ENCODE results near the gene CATSPERZ.

CATSPERZ gene

GRCh38 chr11:64349025-64349387 lies 48.8 kb downstream of the CATSPERZ start:
- H3K9me3 ChIP-seq (ENCODE audit: control insufficient read depth in 5 of 5, low read length in 5 of 5) = no peaks in the 10 kb centered on the region
- no peak overlapping the region for H3K4me3 ChIP-seq (ENCODE audit: low read depth in 1 of 5, low read length in 5 of 5)
- H3K4me1 ChIP-seq (ENCODE audit: control insufficient read depth in 5 of 5, insufficient read depth in 5 of 5, low read length in 5 of 5) = peaks cover 0 to 9% (median 3%) of the 10 kb centered on the region in 5 donors
- no peak overlapping the region for H3K9ac ChIP-seq (ENCODE audit: low read length in 5 of 5)
- no peaks in the 10 kb centered on the region for H3K27me3 ChIP-seq (ENCODE audit: control insufficient read depth in 5 of 5, insufficient read depth in 4 of 5, low read length in 5 of 5)
- H3K27ac ChIP-seq (ENCODE audit: low read depth, low read length) = no peak overlapping the region
- H3K36me3 ChIP-seq (ENCODE audit: control insufficient read depth in 5 of 5, insufficient read depth in 5 of 5, low read length in 5 of 5) = peaks cover 0 to 4% (median 0%) of the 10 kb centered on the region in 5 donors

DNA sequence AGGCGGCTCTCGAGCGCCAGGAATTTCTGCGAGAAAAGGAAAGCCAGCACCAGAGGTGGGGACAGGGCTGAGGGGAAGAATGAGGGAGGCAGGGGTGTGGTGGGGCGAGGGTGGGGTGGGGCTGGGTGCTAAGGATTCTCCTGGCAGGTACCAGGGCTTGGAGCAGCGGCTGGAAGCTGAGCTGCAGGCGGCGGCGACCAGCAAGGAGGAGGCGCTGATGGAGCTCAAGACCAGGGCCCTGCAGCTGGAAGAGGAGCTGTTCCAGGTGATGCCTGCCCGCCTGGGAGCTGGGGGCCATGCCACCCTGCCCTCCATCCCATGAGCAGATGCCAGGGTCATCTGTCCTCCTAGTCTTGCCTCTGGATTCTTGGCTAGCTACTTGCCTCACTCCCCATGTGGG lies 49.2 kb downstream of the CATSPERZ start:
- H3K36me3 ChIP-seq (ENCODE audit: control insufficient read depth in 5 of 5, insufficient read depth in 5 of 5, low read length in 5 of 5) = peaks cover 0 to 4% (median 0%) of the 10 kb centered on the region in 5 donors
- no peak overlapping the region for H3K9ac ChIP-seq (ENCODE audit: low read length in 5 of 5)
- peaks cover 0 to 9% (median 3%) of the 10 kb centered on the region in 5 donors for H3K4me1 ChIP-seq (ENCODE audit: control insufficient read depth in 5 of 5, insufficient read depth in 5 of 5, low read length in 5 of 5)
- H3K9me3 ChIP-seq (ENCODE audit: control insufficient read depth in 5 of 5, low read length in 5 of 5) = no peaks in the 10 kb centered on the region
- H3K27me3 ChIP-seq (ENCODE audit: control insufficient read depth in 5 of 5, insufficient read depth in 4 of 5, low read length in 5 of 5) = no peaks in the 10 kb centered on the region
- H3K27ac ChIP-seq (ENCODE audit: low read depth, low read length) = no peak overlapping the region
- H3K4me3 ChIP-seq (ENCODE audit: low read depth in 1 of 5, low read length in 5 of 5) = no peak overlapping the region

GRCh38 chr11:64351136-64351631 lies 51.0 kb downstream of the CATSPERZ start:
- Histone ChIP-seq H3K27ac (ENCODE audit: low read depth, low read length) (no peak overlapping the region), H3K9me3 (ENCODE audit: control insufficient read depth in 5 of 5, low read length in 5 of 5) (no peaks in the 10 kb centered on the region), H3K9ac (ENCODE audit: low read length in 5 of 5) (no peak overlapping the region), H3K36me3 (ENCODE audit: control insufficient read depth in 5 of 5, insufficient read depth in 5 of 5, low read length in 5 of 5) (no peaks in the 10 kb centered on the region), H3K4me3 (ENCODE audit: low read depth in 1 of 5, low read length in 5 of 5) (no peak overlapping the region), H3K27me3 (ENCODE audit: control insufficient read depth in 5 of 5, insufficient read depth in 4 of 5, low read length in 5 of 5) (no peaks in the 10 kb centered on the region), H3K4me1 (ENCODE audit: control insufficient read depth in 5 of 5, insufficient read depth in 5 of 5, low read length in 5 of 5) (peaks cover 0 to 21% (median 16%) of the 10 kb centered on the region in 5 donors)

GRCh38 chr11:64352099-64352994 lies 52.2 kb downstream of the CATSPERZ start:
- no peaks in the 10 kb centered on the region for H3K36me3 ChIP-seq (ENCODE audit: control insufficient read depth in 5 of 5, insufficient read depth in 5 of 5, low read length in 5 of 5)
- no peak overlapping the region for H3K9ac ChIP-seq (ENCODE audit: low read length in 5 of 5)
- no peak overlapping the region for H3K4me3 ChIP-seq (ENCODE audit: low read depth in 1 of 5, low read length in 5 of 5)
- H3K9me3 ChIP-seq (ENCODE audit: control insufficient read depth in 5 of 5, low read length in 5 of 5) = no peaks in the 10 kb centered on the region
- no peaks in the 10 kb centered on the region for H3K27me3 ChIP-seq (ENCODE audit: control insufficient read depth in 5 of 5, insufficient read depth in 4 of 5, low read length in 5 of 5)
- no peak overlapping the region for H3K27ac ChIP-seq (ENCODE audit: low read depth, low read length)
- peaks cover 2 to 21% (median 19%) of the 10 kb centered on the region in 5 donors for H3K4me1 ChIP-seq (ENCODE audit: control insufficient read depth in 5 of 5, insufficient read depth in 5 of 5, low read length in 5 of 5)

GRCh38 chr11:64352995-64353714 lies 53.0 kb downstream of the CATSPERZ start:
- Histone ChIP-seq H3K9me3 (ENCODE audit: control insufficient read depth in 5 of 5, low read length in 5 of 5) (no peaks in the 10 kb centered on the region), H3K36me3 (ENCODE audit: control insufficient read depth in 5 of 5, insufficient read depth in 5 of 5, low read length in 5 of 5) (no peaks in the 10 kb centered on the region), H3K4me1 (ENCODE audit: control insufficient read depth in 5 of 5, insufficient read depth in 5 of 5, low read length in 5 of 5) (peaks cover 2 to 26% (median 22%) of the 10 kb centered on the region in 5 donors), H3K27me3 (ENCODE audit: control insufficient read depth in 5 of 5, insufficient read depth in 4 of 5, low read length in 5 of 5) (no peaks in the 10 kb centered on the region), H3K27ac (ENCODE audit: low read depth, low read length) (no peak overlapping the region), H3K4me3 (ENCODE audit: low read depth in 1 of 5, low read length in 5 of 5) (no peak overlapping the region), H3K9ac (ENCODE audit: low read length in 5 of 5) (no peak overlapping the region)

DNA sequence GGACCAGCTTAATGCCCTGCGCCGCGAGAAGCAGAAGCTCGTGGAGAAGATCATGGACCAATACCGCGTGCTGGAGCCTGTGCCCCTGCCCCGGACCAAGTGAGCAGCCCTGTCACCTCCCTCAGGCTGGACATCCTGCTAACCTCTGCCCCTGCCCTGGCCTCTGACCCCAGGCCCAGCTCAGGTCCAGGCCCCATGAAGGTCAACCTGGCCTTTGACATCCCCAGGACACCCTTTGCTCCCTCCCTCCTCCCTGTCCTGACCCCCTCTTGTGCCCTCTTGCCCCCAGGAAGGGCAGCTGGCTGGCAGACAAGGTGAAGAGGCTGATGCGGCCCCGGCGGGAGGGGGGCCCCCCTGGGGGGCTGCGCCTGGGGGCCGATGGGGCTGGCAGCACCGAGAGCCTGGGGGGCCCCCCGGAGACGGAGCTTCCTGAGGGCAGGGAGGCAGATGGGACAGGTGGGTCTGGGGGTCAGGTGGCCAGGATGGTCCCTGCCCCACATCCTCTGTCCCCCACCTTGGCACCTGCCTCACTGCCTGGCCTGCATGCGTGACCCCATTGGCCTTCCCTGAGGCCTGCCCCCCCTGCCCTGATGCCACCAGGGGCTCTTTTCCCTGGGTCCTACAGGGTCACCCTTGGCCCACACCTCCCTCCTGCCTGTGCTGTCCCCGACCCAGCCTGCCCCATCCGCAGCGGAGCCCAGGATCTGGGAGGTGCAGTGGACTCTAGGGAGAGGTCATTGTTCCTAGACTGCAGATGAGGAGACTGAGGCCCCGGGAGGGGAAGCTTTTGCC lies 53.8 kb downstream of the CATSPERZ start:
- Histone ChIP-seq H3K9ac (ENCODE audit: low read length in 5 of 5) (no peak overlapping the region), H3K9me3 (ENCODE audit: control insufficient read depth in 5 of 5, low read length in 5 of 5) (no peaks in the 10 kb centered on the region), H3K27ac (ENCODE audit: low read depth, low read length) (no peak overlapping the region), H3K27me3 (ENCODE audit: control insufficient read depth in 5 of 5, insufficient read depth in 4 of 5, low read length in 5 of 5) (no peaks in the 10 kb centered on the region), H3K4me3 (ENCODE audit: low read depth in 1 of 5, low read length in 5 of 5) (no peak overlapping the region), H3K36me3 (ENCODE audit: control insufficient read depth in 5 of 5, insufficient read depth in 5 of 5, low read length in 5 of 5) (no peaks in the 10 kb centered on the region), H3K4me1 (ENCODE audit: control insufficient read depth in 5 of 5, insufficient read depth in 5 of 5, low read length in 5 of 5) (peaks cover 2 to 30% (median 24%) of the 10 kb centered on the region in 5 donors)

Data from subcutaneous abdominal adipose tissue (tissue), 5 donors.